HG02943 (cell line): ENCODE measurements around the gene UBA1.

Source experiments
- ATAC-seq: cut with Tn5 transposase; IDR thresholded peaks from one replicate; pipeline ENCODE4 v1.9.1; 2021; ENCODE audit warnings: mild to moderate bottlenecking, low read depth, moderate library complexity; ENCODE audit not compliant: unreplicated experiment

The UBA1 gene

DNA sequence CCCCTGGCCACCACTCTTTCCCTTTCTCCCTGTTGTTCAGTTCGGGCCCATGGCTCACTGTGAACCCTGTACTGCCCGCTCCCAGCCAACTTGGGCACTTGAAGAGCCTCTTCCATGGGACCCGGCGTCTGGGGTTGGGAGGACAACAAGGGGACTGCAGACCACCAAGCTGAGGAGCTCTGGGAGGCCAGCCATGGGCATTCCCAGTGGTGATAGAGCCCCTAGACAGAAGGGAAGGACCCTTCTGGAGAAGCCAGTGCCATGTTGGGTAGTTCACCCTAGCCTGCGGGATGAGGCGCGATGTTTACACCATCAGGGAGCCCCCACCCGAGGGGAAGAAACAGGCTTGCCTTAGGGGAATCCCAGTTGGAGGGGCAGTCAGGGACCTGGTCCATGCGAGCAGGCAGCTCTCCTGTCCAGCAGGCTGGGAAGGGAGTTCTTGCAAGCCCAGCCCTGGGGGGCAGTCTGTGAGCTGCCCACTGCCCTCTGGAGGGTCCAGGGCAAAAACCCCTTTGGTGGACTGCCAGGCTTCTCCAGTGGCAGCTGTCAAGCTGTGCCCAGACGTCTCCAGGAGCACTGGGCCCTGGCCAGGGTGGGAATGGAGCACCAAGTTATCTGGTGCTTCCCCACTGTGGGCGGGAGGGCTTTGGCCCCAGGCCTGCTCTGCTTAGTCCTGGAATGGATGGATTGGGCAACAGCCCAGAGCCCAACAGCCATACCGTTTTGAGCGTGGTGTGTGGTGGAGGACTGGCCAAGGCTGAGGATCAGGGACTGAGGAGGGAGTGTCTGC, 23.7 kb upstream of the UBA1 start:
- no peak for ATAC-seq

DNA sequence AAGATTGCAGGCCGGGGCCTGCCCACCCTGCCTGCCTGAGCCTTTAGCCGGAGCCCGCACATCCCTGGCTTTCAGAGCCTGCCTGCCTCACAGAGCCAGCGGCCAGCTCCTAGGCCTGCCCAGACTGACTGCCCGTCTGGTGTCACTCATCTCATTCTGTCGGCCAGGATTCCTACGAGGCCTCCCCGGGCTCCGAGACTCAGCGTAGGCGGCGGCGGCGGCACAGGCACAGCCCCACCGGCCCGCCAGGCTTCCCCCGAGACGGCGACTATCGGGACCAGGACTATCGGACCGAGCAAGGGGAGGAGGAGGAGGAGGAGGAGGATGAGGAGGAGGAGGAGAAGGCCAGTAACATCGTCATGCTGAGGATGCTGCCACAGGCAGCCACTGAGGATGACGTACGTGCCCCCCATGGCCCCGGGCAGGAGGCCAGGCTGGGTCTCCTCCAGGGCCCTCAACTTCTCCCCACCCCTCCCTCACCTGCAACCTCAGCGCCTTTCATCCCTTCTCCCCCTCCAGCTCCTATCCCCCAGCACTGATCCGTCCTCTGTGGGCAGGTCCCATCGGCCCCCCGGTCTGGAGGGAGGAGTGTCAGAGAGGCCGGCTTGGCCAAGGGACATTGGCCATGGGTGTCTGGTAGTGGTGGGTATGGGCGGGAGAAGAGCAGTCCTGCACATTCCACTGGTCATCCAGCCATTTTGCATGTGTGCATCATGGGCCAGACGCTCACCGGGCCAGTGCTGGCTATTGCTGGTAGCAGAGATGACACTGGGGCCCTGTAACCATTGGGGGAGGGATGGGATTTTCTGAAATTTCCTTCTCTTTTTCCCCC, 22.6 kb upstream of the UBA1 start:
- ATAC-seq = no peak

DNA sequence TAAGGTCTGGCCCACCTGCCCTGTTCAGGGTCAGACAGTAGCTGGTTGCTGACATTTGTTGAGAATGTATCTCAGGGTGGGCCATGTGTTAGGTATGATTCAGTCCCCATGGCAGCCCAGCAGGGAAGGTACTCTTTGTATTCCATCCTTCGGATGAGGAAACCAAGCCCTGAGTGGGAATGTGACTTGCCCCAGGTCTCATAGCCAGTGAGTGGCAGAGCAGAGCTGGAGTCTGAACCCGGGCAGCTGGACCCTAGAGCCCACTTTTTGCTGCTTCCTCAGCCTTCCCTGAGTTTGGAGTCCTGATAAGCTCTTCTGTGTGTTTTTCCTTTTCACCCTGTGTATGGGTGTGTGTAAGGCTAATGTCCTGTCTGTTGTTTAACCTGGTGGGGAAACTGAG, 21.6 kb upstream of the UBA1 start:
- no peak for ATAC-seq

DNA sequence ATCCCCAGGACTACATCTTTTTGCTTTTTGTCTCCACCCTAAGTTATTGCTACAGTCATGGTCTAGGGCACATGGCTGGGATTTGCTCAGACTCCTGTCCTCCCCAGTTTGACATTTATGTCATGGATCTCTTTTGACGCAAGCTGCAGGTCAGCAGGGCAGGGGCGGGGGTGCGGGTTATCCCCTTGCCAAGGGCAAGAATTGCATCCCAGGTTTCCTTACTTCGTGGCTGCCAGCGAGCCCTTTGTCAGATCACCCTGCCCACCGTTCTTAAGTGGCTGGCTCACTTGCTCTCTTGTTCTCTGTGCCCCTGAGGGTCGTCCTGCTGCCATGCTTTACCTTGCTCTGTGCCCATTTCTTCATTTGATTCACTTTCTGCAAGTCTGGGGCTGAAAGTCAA, 21.1 kb upstream of the UBA1 start:
- ATAC-seq = no peak

DNA sequence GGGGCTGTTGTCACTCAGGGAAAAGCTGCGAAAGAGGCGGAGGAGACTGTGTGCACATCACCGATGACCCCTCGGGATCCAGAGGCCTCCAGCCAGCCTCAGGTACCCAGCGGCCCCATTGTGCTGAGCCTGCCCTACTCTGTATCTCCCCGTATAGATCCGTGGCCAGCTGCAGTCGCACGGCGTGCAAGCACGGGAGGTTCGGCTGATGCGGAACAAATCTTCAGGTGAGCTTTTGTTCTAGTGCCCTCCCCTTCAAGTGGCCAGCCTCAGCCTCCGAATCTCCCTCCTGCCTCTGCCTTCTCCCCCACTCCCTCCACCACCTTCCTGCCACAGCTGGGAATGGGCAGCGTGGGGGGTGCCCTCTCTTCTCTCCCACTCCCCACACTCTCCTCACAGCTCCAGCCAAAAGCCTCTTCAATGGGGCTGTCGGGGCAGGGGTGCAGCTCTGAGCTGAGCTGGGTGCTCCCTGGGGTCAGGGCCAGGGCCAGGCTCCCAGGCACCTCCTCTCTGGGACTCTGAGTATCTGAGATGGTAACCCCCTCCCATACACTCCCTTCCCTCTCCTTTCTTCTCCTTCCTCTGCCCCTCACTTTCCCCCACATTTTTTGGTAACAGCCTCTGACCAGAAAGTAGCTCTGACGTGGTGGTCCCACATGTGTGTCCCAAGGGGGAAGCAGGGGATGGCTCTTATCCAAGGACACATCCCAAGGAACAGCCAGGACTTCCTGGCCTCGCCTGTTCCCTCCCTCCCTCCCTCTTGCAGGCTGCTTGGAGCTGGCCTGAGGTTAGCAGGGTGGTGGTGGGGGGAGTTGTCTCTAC, 20.4 kb upstream of the UBA1 start:
- ATAC-seq = no peak

DNA sequence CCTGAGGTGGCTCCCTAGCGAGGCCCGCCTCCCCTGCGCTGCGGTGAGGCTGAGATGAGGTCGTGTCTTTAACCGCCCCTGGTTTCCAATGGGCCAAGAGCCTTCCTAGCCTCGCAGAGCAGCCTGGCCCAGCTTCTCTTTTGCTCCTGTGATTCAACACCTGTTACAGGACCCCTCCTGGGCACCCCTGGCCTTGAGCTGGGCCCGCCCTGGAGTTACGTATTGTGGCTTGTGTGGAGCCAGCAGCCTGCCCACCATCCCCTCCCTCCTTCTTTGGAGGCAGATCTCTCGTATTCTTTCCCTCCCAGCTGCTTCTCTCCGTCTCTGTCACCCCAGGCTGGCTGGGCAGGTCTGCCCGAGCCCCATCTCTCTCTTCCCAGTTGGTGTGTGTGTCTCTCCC, 19.3 kb upstream of the UBA1 start:
- no peak for ATAC-seq

DNA sequence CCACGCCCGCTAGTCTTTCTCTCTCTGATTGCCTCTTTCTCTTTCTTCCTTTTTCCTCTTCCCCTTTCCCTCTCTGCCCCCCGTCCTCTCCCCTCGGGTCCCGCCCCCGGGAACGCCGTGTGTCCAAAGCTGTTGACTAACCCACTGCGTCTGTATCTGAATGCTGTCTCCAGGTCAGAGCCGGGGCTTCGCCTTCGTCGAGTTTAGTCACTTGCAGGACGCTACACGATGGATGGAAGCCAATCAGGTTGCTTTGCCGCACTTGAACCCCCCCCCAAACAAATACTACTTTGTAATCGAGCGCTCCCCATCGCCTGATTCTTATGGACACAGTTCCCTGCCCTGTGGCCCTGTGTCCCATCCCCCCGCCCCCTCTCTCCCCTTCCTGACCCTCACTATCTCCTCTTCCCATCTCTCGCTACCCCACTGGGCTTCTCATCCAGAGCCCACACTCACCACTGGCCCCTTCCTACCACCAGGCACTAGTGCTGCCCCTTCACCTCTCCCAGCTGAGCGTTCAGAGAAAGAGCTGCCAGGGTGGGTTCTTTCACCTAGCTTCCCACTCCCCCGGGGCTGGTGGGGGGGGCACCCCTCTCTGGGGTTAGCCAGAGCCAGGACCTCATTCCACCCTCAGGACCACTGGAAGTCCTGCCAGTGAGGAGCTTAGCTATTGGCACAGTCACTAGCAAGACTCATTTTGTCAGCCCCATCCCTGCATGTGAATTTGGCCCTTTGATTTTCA, 18.6 kb upstream of the UBA1 start:
- no peak for ATAC-seq

DNA sequence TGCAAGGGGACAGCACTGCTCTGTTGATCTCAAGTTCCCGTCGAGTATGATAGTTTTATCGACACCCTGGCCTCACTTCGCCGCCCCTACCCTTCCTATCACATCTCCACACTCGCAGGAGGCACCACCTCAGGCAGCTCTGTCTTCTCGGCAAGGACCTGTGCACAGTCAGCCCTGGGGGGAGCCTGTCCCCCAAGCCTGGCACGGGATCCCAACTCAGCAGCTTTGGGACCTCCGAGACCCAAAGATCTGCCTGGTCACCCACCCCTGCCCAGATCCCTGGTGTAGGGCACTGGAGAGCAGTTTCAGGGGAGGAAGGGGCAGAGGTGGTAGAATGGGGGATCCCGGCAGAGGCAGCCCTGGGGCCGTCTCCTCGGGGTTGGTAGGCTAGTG, 18.0 kb upstream of the UBA1 start:
- ATAC-seq = no peak

DNA sequence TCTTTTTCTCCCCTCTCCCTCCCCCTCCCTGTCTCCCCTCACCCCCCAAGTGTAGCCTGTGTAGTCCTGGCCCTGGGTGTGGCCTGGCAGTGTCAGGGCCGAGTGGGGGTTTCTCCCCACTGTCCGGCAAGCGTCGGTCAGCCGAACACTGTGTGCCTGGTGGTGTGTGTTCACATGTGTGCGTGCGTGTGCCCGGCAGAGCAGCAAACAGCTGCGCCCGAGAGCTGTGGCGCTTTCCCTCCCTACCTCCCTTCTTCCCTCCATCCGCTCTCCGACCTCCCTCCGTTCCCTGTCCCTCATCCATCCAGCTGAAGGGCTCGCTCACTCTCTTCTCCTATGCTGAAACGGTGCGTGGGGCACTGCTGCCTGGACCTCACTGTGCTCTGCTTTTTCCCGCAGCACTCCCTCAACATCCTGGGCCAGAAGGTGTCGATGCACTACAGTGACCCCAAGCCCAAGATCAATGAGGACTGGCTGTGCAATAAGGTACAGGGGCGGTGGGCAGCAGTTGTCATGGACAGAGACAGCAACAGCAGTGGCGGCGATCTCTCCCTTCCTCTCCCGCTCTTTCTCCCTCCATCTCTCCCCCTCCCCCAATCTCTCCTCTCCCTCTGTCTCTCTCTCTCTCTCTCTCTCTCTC, 17.4 kb upstream of the UBA1 start:
- no peak for ATAC-seq

DNA sequence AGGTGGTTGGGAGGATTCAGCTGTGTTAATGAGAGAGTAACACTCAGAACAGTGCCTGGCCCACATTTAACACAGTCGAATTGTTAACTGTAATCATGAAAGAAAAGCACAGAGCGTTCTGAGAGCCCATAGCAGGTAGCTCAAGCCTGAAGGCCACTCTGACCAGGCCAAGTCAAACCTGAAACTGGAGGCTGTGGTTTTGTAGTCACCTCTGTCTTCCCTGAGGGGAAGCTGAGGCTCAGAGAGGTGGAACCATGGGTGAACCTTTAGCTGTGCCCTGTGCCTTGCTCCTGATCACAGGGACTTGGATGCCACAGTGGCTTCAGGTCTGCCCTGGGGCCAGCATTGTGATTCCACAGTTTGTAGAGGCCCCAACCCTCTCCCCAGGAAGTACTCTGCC, 16.6 kb upstream of the UBA1 start:
- ATAC-seq = no peak

DNA sequence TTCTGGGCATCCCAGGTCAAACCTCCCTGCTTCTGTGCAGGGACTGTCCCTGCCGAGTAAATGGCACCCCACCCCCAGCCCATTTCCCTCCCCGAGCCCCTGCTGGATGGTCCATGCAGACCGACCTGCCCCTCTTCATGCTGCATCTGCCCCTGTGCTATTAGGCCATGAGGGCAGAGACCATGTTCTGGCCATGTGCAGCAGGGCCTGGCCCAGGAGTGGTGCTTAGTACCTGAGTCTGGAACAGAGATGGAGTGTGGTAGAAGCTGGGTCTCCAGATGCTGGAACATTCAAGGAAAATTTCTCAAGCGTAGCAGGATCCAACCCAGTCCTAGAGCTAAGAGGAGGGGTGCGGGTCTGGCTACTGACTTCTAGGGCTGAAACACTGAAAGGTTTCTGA, 15.3 kb upstream of the UBA1 start:
- no peak for ATAC-seq

DNA sequence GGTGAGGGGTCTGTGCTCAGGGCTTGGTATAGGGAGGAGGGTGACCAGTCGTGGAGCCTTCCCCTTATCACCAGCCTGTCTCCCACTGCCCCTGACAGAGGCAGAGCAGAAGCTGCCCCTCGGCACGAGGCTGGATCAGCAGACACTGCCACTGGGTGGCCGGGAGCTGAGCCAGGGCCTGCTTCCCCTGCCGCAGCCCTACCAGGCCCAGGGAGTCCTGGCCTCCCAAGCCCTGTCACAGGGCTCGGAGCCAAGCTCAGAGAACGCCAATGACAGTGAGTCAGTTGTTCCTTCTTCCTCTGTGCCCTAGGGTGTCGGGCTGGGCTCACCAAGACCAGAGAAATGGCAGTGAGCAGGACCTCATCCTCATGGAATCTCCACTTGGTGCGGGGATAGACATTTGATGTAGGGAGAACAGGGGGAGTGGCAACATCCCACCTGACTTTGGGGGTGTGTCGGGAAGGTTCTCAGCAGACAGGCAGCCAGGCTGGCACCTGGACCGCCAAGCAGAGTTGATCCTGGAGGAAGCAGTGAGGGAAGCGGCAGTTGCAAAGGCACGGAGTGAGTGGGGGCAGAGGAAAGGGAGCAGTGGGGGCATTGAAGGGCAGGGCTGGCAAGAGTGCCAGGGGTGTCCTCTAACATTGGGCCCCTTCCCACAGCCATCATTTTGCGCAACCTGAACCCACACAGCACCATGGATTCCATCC, 14.3 kb upstream of the UBA1 start:
- ATAC-seq = no peak

DNA sequence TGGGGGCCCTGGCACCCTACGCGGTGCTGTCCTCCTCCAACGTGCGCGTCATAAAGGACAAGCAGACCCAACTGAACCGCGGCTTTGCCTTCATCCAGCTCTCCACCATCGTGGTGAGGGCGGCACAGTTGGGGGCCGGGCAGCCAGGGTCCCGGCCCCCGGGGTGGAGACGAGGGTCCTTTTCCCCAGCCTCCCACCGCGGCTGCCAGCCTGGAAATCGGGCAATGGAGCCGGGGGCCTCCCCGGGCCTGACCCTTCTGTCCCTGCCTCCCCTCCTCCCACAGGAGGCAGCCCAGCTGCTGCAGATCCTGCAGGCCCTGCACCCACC, 13.7 kb upstream of the UBA1 start:
- ATAC-seq = no peak

DNA sequence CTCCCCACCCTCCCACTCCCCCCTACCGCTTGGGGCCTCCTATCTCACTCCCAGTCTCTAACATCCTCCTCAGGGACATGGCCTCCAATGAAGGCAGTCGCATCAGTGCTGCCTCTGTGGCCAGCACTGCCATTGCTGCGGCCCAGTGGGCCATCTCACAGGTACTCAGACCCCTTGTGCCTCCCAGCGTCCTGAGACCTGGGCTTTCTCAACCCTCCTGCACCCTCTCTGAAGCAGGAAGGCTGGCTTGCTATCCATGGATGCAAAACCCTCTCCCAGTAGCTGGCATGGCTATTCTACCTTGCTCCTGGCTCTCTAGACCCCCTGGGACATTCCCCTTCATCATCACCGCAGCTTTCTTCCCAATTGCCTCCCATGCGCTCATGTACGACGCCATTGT, 13.3 kb upstream of the UBA1 start:
- no peak for ATAC-seq

DNA sequence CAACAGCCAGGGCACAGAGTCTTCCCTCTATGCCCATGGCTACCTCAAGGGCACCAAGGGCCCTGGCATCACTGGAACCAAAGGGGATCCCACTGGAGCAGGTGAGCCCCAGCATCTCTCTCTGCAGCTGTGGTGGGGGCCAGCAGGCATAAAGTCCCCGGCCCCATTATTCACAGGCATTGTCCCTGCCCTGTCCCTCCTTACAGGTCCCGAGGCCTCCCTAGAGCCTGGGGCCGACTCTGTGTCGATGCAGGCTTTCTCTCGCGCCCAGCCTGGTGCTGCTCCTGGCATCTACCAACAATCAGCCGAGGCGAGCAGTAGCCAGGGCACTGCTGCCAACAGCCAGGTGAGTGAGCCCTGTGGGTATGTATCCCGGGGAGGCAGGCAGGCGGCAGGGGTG, 12.3 kb upstream of the UBA1 start:
- ATAC-seq = no peak

DNA sequence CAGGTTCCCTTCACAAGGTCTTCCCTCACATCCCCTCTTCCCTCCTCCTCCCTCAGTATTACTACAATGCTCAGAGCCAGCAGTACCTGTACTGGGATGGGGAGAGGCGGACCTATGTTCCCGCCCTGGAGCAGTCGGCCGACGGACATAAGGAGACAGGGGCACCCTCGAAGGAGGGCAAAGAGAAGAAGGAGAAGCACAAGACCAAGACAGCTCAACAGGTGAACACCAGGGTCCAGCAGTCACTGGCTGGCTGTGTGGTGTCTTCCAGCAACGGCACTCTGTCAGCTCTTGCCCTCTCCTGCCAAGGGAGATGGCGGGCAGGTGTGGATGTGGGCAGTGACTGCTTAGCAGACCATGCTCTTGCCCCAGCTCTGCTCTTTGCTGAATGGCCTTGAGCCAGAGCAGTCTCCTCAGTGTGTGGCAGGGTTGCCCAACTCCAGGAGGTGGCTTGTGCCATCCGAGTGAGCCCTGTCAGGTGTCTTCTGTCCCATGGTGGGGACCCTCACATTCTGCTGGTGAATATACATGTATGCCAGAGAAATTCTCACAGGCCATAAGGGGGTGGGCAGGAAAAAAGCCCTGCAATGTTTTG, 11.4 kb upstream of the UBA1 start:
- no peak for ATAC-seq

DNA sequence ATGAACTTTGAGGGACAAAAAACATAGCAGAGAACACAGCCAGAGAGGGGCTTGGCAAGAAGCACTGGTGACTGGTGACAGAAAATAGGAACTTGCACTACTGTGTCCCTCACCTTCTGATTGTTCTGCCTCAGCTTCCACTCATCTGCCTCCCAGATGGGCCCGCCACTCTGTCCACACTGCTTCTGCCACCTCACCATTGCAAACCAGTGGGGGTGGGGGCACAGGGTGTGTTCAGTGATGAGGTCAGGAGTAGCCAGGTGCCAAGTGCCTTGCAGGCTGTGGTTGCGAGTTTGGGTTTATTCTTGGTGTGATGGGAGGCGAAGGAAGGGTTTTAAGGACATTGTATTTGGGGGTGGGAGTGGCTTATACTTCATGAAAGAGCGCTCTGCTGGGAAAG, 9.1 kb upstream of the UBA1 start:
- no peak for ATAC-seq

DNA sequence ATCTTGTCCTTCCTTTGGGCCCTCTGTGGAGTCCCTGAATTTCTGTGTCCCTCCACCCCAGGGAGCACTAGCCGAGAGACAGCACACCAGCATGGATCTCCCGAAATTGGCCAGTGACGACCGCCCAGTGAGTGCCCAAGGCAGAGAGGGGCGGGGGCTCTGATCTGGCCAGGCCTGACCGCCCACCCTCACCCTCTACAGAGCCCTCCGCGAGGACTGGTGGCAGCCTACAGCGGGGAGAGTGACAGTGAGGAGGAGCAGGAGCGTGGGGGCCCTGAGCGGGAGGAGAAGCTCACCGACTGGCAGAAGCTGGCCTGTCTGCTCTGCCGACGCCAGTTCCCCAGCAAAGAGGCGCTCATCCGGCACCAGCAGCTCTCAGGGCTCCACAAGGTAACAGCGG, 8.4 kb upstream of the UBA1 start:
- no peak for ATAC-seq

DNA sequence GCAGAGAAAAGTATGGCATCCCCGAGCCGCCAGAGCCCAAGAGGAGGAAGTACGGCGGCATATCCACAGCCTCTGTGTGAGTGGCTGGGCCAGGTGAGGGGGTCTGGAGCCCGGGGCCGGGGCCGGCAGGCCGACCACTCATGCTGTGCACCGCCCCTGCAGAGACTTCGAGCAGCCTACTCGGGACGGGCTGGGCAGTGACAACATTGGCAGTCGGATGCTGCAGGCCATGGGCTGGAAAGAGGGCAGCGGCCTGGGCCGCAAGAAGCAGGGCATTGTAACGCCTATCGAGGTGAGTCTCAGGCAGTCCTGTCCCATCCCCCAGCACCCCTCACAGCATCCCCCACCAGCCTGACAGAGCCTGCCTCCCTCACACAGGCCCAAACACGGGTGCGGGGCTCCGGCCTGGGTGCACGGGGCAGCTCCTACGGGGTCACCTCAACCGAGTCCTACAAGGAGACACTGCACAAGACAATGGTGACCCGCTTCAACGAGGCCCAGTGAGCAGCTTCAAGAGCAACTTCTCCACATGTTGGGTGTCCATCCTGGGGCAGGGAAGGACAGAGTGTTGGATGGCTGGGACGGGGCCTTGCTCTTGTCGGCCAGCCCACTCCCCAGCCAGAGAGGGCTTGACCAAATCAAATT, 7.4 kb upstream of the UBA1 start:
- ATAC-seq = no peak
